Neural progenitor cell (in vitro differentiated cells): ENCODE results near the gene THRSP. TPM values are rescaled to one million over a fixed set of nuclear protein-coding genes. Genes with fewer than 3 reads are reported as not detected.

Experiments
- DNase-seq: peaks from one replicate; pipeline ENCODE4 v3.0.0-alpha.2; 2016; ENCODE audit warnings: low spot score
- H2AFZ ChIP-seq: fragments of 200-600 bp; sonication (generic); replicated peaks from 2 replicates; pipeline ENCODE4 v1.6.1; 2016; ENCODE audit warnings: antibody characterized with exemption
- H3F3A ChIP-seq: fragments of 200-600 bp; sonication (generic); 2 replicates; pipeline ENCODE4 v1.6.1; 2016; ENCODE audit warnings: antibody characterized with exemption, low read depth
- H3K27ac ChIP-seq: fragments of 200-600 bp; sonication (generic); 2 replicates; pipeline ENCODE4 v1.5.1; 2016; ENCODE audit warnings: mild to moderate bottlenecking
- H3K27me3 ChIP-seq: fragments of 200-600 bp; sonication (generic); 2 replicates; pipeline ENCODE4 v1.6.1; 2016; ENCODE audit warnings: mild to moderate bottlenecking, moderate library complexity
- H3K36me3 ChIP-seq: fragments of 200-600 bp; sonication (generic); 2 replicates; pipeline ENCODE4 v1.5.1; 2016
- H3K4me1 ChIP-seq: fragments of 200-600 bp; sonication (generic); 2 replicates; pipeline ENCODE4 v1.6.1; 2016; ENCODE audit warnings: mixed run types
- H3K4me2 ChIP-seq: fragments of 200-600 bp; sonication (generic); 2 replicates; pipeline ENCODE4 v1.6.1; 2016
- H3K4me3 ChIP-seq: fragments of 200-600 bp; sonication (generic); 2 replicates; pipeline ENCODE4 v1.5.1; 2016
- H3K79me2 ChIP-seq: fragments of 200-600 bp; sonication (generic); 2 replicates; pipeline ENCODE4 v1.6.1; 2016; ENCODE audit warnings: low read depth
- H3K9ac ChIP-seq: fragments of 200-600 bp; sonication (generic); 2 replicates; pipeline ENCODE4 v1.6.1; 2016
- H3K9me3 ChIP-seq: fragments of 200-600 bp; sonication (generic); 2 replicates; pipeline ENCODE4 v1.5.1; 2016; ENCODE audit warnings: low read depth
- H4K20me1 ChIP-seq: fragments of 200-600 bp; sonication (generic); 2 replicates; pipeline ENCODE4 v1.6.1; 2016; ENCODE audit warnings: low read depth
- H3K27ac Mint-ChIP-seq: 3 replicates; pipeline ENCODE4 v1.8.0; 2021; ENCODE audit warnings: mixed read lengths
- H3K27me3 Mint-ChIP-seq: 2 replicates; pipeline ENCODE4 v1.8.0; 2022; ENCODE audit warnings: low read depth, mild to moderate bottlenecking, inconsistent platforms, moderate library complexity, mixed read lengths; ENCODE audit not compliant: insufficient read depth
- H3K36me3 Mint-ChIP-seq: 3 replicates; pipeline ENCODE4 v1.8.0; 2021; ENCODE audit warnings: mixed read lengths
- H3K4me1 Mint-ChIP-seq: 3 replicates; pipeline ENCODE4 v1.8.0; 2021; ENCODE audit warnings: mixed read lengths
- H3K4me3 Mint-ChIP-seq: 3 replicates; pipeline ENCODE4 v1.8.0; 2021; ENCODE audit warnings: mild to moderate bottlenecking, moderate library complexity, mixed read lengths
- H3K9me3 Mint-ChIP-seq: 3 replicates; pipeline ENCODE4 v1.8.0; 2020; ENCODE audit warnings: mixed read lengths
- EZH2 ChIP-seq: fragments of 200-600 bp; sonication (generic); IDR thresholded peaks from 2 replicates; pipeline ENCODE4 v1.6.1; 2017; ENCODE audit warnings: antibody characterized with exemption, mild to moderate bottlenecking, moderate library complexity
- EZH2phosphoT487 ChIP-seq: fragments of 200-600 bp; sonication (generic); IDR thresholded peaks from 2 replicates; pipeline ENCODE4 v1.6.1; 2017; ENCODE audit warnings: antibody characterized with exemption
- total RNA-seq: library from RNA; depleted of rRNA; stranded (reverse); fragments of >200 nt; gene quantifications from 2 replicates; pipeline ENCODE4 v1.2.3, GENCODE V29; 2015; ENCODE audit warnings: low replicate concordance
- TF ChIP-seq, protein P1 (sequence below): fragments of 200-600 bp; sonication (generic); IDR thresholded peaks from 2 replicates; pipeline ENCODE4 v1.5.1; 2017; ENCODE audit warnings: antibody characterized with exemption, mild to moderate bottlenecking

Gene THRSP
- total RNA-seq, 1 donor from 2014 or later = not detected

DNA sequence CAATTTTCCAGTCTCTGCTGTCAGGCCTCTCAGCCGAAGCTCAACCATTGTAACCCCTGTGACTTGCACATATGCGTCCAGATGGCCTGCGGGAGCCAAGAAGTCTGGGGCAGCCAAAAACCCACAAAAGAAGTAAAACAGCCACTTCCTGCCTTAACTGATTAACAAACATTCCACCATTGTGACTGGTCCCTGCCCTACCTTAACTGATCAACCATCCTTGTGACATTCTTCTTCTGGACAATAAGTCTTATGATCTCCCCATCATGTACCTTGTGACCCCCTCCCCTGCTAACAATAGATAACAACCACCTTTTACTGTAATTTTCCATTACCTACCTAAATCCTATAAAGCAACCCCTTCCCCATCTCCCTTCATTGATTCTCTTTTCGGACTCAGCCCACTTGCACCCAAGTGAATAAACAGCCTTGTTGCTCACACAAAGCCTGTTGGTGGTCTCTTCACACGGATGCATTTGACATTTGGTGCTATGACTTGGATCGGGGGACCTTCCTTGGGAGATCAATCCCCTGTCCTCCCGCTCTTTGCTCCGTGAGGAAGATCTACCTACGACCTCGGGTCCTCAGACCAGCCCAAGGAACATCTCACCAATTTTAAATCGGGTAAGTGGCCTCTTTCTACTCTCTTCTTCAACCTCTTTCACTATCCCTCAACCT lies 17.3 kb downstream of the THRSP start:
- Histone ChIP-seq H2AFZ (peak overlapping the region; percentile 83), H3K9me3 (no peaks in the 10 kb centered on the region), H3K36me3 (no peaks in the 10 kb centered on the region), H3K27me3 (no peaks in the 10 kb centered on the region), H3F3A (no peaks in the 10 kb centered on the region), H3K27ac (no peak overlapping the region), H4K20me1 (peaks cover 22% of the 10 kb centered on the region), H3K4me1 (peaks cover 3% of the 10 kb centered on the region), H3K79me2 (peaks cover 37% of the 10 kb centered on the region), H3K4me3 (no peak overlapping the region), H3K4me2 (no peak overlapping the region), H3K9ac (no peak overlapping the region)
- no peak for DNase-seq
- no peaks in the 10 kb centered on the region for H3K27me3 Mint-ChIP-seq
- peaks cover 18% of the 10 kb centered on the region for H3K4me1 Mint-ChIP-seq
- peaks cover 3% of the 10 kb centered on the region for H3K36me3 Mint-ChIP-seq
- H3K9me3 Mint-ChIP-seq = no peaks in the 10 kb centered on the region
- H3K27ac Mint-ChIP-seq = peak overlapping the region; percentile 33
- peak overlapping the region; percentile 94 for H3K4me3 Mint-ChIP-seq
- TF ChIP-seq EZH2 (no peak), EZH2phosphoT487 (no peak)
- TF ChIP-seq, protein P1, sequence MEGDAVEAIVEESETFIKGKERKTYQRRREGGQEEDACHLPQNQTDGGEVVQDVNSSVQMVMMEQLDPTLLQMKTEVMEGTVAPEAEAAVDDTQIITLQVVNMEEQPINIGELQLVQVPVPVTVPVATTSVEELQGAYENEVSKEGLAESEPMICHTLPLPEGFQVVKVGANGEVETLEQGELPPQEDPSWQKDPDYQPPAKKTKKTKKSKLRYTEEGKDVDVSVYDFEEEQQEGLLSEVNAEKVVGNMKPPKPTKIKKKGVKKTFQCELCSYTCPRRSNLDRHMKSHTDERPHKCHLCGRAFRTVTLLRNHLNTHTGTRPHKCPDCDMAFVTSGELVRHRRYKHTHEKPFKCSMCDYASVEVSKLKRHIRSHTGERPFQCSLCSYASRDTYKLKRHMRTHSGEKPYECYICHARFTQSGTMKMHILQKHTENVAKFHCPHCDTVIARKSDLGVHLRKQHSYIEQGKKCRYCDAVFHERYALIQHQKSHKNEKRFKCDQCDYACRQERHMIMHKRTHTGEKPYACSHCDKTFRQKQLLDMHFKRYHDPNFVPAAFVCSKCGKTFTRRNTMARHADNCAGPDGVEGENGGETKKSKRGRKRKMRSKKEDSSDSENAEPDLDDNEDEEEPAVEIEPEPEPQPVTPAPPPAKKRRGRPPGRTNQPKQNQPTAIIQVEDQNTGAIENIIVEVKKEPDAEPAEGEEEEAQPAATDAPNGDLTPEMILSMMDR = no peak

DNA sequence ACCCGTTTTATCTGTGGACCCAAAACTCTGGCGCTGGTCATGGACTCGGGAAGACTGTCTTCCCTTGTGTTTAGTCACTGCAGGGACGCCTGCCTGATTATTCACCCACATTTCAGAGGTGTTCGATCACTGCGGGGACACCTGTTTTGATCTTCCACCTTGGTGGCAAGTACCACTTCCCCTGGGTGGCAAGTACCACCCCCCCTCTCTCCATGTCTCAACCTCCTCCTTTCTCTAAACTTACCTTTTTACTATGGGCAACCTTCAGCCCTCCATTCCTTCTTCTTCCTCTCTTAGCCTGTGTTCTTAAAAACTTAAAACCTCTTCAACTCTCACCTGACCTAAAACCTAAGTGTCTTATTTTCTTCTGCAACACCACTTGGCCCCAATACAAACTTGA lies 17.9 kb downstream of the THRSP start:
- Histone ChIP-seq H4K20me1 (peaks cover 20% of the 10 kb centered on the region), H3K4me2 (no peak overlapping the region), H2AFZ (no peak overlapping the region), H3K9me3 (no peaks in the 10 kb centered on the region), H3K27me3 (no peaks in the 10 kb centered on the region), H3K36me3 (no peaks in the 10 kb centered on the region), H3K9ac (no peak overlapping the region), H3K27ac (no peak overlapping the region), H3K4me3 (no peak overlapping the region), H3F3A (no peaks in the 10 kb centered on the region), H3K79me2 (peaks cover 30% of the 10 kb centered on the region), H3K4me1 (peaks cover 3% of the 10 kb centered on the region)
- Mint-ChIP-seq H3K4me1 (peaks cover 16% of the 10 kb centered on the region), H3K4me3 (peak overlapping the region; percentile 94), H3K27me3 (no peaks in the 10 kb centered on the region), H3K36me3 (peaks cover 3% of the 10 kb centered on the region), H3K9me3 (no peaks in the 10 kb centered on the region), H3K27ac (no peak overlapping the region)
- DNase-seq = no peak
- TF ChIP-seq, protein P1 = no peak
- TF ChIP-seq EZH2 (no peak), EZH2phosphoT487 (no peak)

DNA sequence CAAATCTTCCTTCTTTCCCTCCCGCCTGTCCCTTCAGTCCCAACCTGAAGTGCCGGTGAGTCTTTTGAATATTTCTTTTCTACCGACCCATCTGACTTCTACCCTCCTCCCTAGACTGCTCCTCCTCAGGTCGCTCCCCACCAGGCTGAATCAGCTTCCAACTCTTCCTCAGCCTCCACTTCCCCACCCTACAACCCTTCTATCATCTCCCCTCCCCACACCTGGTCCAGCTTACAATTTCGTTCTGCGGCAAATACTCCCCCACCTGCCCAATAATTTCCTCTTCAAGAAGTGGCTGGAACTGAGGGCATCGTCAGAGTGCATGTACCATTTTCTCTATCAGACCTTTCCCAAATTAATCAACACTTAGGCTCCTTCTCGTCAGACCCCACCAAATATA lies 18.5 kb downstream of the THRSP start:
- Mint-ChIP-seq H3K36me3 (no peaks in the 10 kb centered on the region), H3K27me3 (no peaks in the 10 kb centered on the region), H3K27ac (no peak overlapping the region), H3K9me3 (no peaks in the 10 kb centered on the region), H3K4me3 (no peak overlapping the region), H3K4me1 (peaks cover 14% of the 10 kb centered on the region)
- Histone ChIP-seq H3K79me2 (peaks cover 25% of the 10 kb centered on the region), H3K4me2 (no peak overlapping the region), H3K9ac (no peak overlapping the region), H3F3A (no peaks in the 10 kb centered on the region), H3K9me3 (no peaks in the 10 kb centered on the region), H3K27ac (no peak overlapping the region), H3K4me3 (no peak overlapping the region), H4K20me1 (peaks cover 14% of the 10 kb centered on the region), H2AFZ (no peak overlapping the region), H3K36me3 (no peaks in the 10 kb centered on the region), H3K4me1 (peaks cover 3% of the 10 kb centered on the region), H3K27me3 (no peaks in the 10 kb centered on the region)
- TF ChIP-seq, protein P1 = no peak
- TF ChIP-seq EZH2phosphoT487 = no peak
- TF ChIP-seq EZH2 = no peak
- DNase-seq = no peak
